ENCODE results near the gene CNIH3.

Gene CNIH3

GRCh38 chr1:224670506-224670905, 54.4 kb downstream of the CNIH3 start:
- Histone ChIP-seq H3F3A (ENCODE audit: insufficient read depth) (no peaks in the 10 kb centered on the region), H2AFZ (ENCODE audit: low read depth, low read length, severe bottlenecking) (no peak overlapping the region), H3K27ac (ENCODE audit: low read depth, low read length) (no peak overlapping the region), H4K20me1 (ENCODE audit: low read depth, low read length) (no peaks in the 10 kb centered on the region), H3K27me3 (ENCODE audit: low read length) (no peaks in the 10 kb centered on the region; the same call in 1 of the 2 replicates), H3K9ac (ENCODE audit: low read length) (no peak overlapping the region), H3K79me2 (ENCODE audit: insufficient read depth, low read length) (no peaks in the 10 kb centered on the region), H3K9me3 (ENCODE audit: insufficient read depth, low read length) (no peaks in the 10 kb centered on the region), H3K36me3 (ENCODE audit: low read length) (no peaks in the 10 kb centered on the region), H3K4me3 (ENCODE audit: insufficient read depth, low read length, poor library complexity, severe bottlenecking) (no peak overlapping the region), H3K9me2 (replicated peaks; ENCODE audit: insufficient read depth, low read length) (no peaks in the 10 kb centered on the region), H3K4me2 (ENCODE audit: low read depth, low read length, poor library complexity, severe bottlenecking) (no peak overlapping the region)
- TF ChIP-seq EZH2phosphoT487 (conservative IDR thresholded peaks at IDR 0.05; ENCODE audit: low read length): no peak
- no peak for TF ChIP-seq CTCF (IDR thresholded peaks at IDR 0.05; ENCODE audit: insufficient read depth, low read length, poor library complexity, severe bottlenecking)

GRCh38 chr1:224671076-224671475, 55.0 kb downstream of the CNIH3 start:
- Histone ChIP-seq H3K4me3 (ENCODE audit: insufficient read depth, low read length, poor library complexity, severe bottlenecking) (no peak overlapping the region), H3K9me3 (ENCODE audit: insufficient read depth, low read length) (no peaks in the 10 kb centered on the region), H3K36me3 (ENCODE audit: low read length) (no peaks in the 10 kb centered on the region), H4K20me1 (ENCODE audit: low read depth, low read length) (no peaks in the 10 kb centered on the region), H3K79me2 (ENCODE audit: insufficient read depth, low read length) (no peaks in the 10 kb centered on the region), H3K9me2 (replicated peaks; ENCODE audit: insufficient read depth, low read length) (no peaks in the 10 kb centered on the region), H3K9ac (ENCODE audit: low read length) (no peak overlapping the region), H2AFZ (ENCODE audit: low read depth, low read length, severe bottlenecking) (no peak overlapping the region), H3K27ac (ENCODE audit: low read depth, low read length) (no peak overlapping the region), H3F3A (ENCODE audit: insufficient read depth) (no peaks in the 10 kb centered on the region), H3K27me3 (ENCODE audit: low read length) (no peaks in the 10 kb centered on the region; the same call in 1 of the 2 replicates), H3K4me2 (ENCODE audit: low read depth, low read length, poor library complexity, severe bottlenecking) (no peak overlapping the region)
- TF ChIP-seq EZH2phosphoT487 (conservative IDR thresholded peaks at IDR 0.05; ENCODE audit: low read length): no peak
- TF ChIP-seq CTCF (IDR thresholded peaks at IDR 0.05; ENCODE audit: insufficient read depth, low read length, poor library complexity, severe bottlenecking): no peak

GRCh38 chr1:224673141-224673540, 57.0 kb downstream of the CNIH3 start:
- no peaks in the 10 kb centered on the region for H3K27me3 ChIP-seq (ENCODE audit: low read length)
- H3F3A ChIP-seq (ENCODE audit: insufficient read depth): no peaks in the 10 kb centered on the region
- no peaks in the 10 kb centered on the region for H3K9me3 ChIP-seq (ENCODE audit: insufficient read depth, low read length)
- no peak overlapping the region for H3K9ac ChIP-seq (ENCODE audit: low read length)
- H4K20me1 ChIP-seq (ENCODE audit: low read depth, low read length): no peaks in the 10 kb centered on the region
- H3K4me2 ChIP-seq (ENCODE audit: low read depth, low read length, poor library complexity, severe bottlenecking): no peak overlapping the region
- no peaks in the 10 kb centered on the region for H3K36me3 ChIP-seq (ENCODE audit: low read length)
- no peak overlapping the region for H3K27ac ChIP-seq (ENCODE audit: low read depth, low read length)
- no peaks in the 10 kb centered on the region for H3K79me2 ChIP-seq (ENCODE audit: insufficient read depth, low read length)
- no peaks in the 10 kb centered on the region for H3K9me2 ChIP-seq (replicated peaks; ENCODE audit: insufficient read depth, low read length)
- H3K4me3 ChIP-seq (ENCODE audit: insufficient read depth, low read length, poor library complexity, severe bottlenecking): no peak overlapping the region
- H2AFZ ChIP-seq (ENCODE audit: low read depth, low read length, severe bottlenecking): no peak overlapping the region
- TF ChIP-seq EZH2phosphoT487 (conservative IDR thresholded peaks at IDR 0.05; ENCODE audit: low read length): no peak
- no peak for TF ChIP-seq CTCF (IDR thresholded peaks at IDR 0.05; ENCODE audit: insufficient read depth, low read length, poor library complexity, severe bottlenecking)
